Stimulated activated naive CD8-positive, alpha-beta T cell treated with anti-CD3 and anti-CD28 coated beads, Interleukin-15, amount 100 ng/mL, for 72 hours (primary cell): ENCODE results near the gene NHLRC2.
"Not testable (repeated sequence)": the region's sequence is repeated elsewhere in the genome, so short reads cannot be mapped to it uniquely, and the experiment has no call there.

Experiments used
- ATAC-seq: fragments of 150-1000 bp; cut with Tn5 transposase; 2 replicates; pipeline ENCODE4 v1.10.0; 2021; ENCODE audit warnings: mild to moderate bottlenecking, moderate library complexity
- DNase-seq, 2 donors: peaks; one replicate each; pipeline ENCODE4 v3.0.0; 2021 to 2022
- H3K27ac Mint-ChIP-seq, 2 donors: one replicate each; pipeline ENCODE4 v1.8.0; 2022; ENCODE audit warnings: mild to moderate bottlenecking in 2 of 2, mixed read lengths in 2 of 2, moderate library complexity in 2 of 2
- H3K27me3 Mint-ChIP-seq: one replicate; pipeline ENCODE4 v1.8.0; 2022; ENCODE audit warnings: mixed read lengths
- H3K4me1 Mint-ChIP-seq: one replicate; pipeline ENCODE4 v1.8.0; 2022; ENCODE audit warnings: mild to moderate bottlenecking, mixed read lengths
- H3K4me3 Mint-ChIP-seq, 2 donors: one replicate each; pipeline ENCODE4 v1.8.0; 2022; ENCODE audit warnings: mild to moderate bottlenecking in 2 of 2, mixed read lengths in 2 of 2, moderate library complexity in 1 of 2
- H3K9me3 Mint-ChIP-seq, 2 donors: one replicate each; pipeline ENCODE4 v1.8.0; 2022; ENCODE audit warnings: mixed read lengths in 2 of 2

NHLRC2 gene

GRCh38 chr10:113854013-113854760 lies at the start of gene NHLRC2, which contains the start of gene DCLRE1A:
TSS of gene NHLRC2 (plus strand) at chr10:113854661. CDS start at chr10:113854873, 212 bp downstream.
TSS of gene DCLRE1A (minus strand) at chr10:113854082. CDS start at chr10:113853182, 900 bp downstream.
- Mint-ChIP-seq H3K27me3 (no peaks in the 10 kb centered on the region), H3K9me3 (no peaks in the 10 kb centered on the region), H3K4me3 (peak within 1 kb of the TSS; percentile 97 to 98), H3K27ac (peak within 1 kb of the TSS; percentile 99), H3K4me1 (peaks cover 52% of the 10 kb centered on the region)
- DNase-seq, result peak; percentile 70 to 71
- peak; percentile 75 for ATAC-seq

- no peak for ATAC-seq
- no peak overlapping the region for H3K4me3 Mint-ChIP-seq
- no peaks in the 10 kb centered on the region for H3K4me1 Mint-ChIP-seq
- DNase-seq, result no peak
- peaks cover 41% of the 10 kb centered on the region for H3K27me3 Mint-ChIP-seq
- peaks cover under 1 to 2% of the 10 kb centered on the region in 2 donors for H3K9me3 Mint-ChIP-seq
- H3K27ac Mint-ChIP-seq, result no peak overlapping the region
These were observed 48.0 kb upstream of the NHLRC2 start for GRCh38 chr10:113806503-113806902.

DNA sequence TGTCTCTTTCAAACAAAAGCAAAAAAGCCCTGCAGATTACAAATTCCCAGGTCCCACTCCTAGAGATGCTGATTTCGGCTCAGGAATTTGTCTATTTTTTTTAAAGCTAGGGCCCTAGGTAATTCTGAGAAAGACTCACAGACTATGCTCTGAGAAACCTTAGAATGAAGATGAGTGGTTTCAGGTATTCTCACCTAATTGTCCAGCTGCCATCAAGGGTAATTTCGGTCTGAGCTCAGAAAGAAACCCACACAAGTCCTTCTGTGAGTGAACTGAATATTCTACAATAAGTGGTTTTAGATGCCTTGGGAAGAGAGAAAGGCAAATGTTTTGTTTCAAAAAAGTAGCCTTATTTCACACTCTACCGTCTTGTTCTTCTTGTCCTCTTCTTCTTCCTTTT lies 46.3 kb upstream of the NHLRC2 start:
- peaks cover 50% of the 10 kb centered on the region for H3K27me3 Mint-ChIP-seq
- no peak overlapping the region for H3K4me3 Mint-ChIP-seq
- no peak overlapping the region for H3K27ac Mint-ChIP-seq
- peaks cover 6 to 10% of the 10 kb centered on the region in 2 donors for H3K9me3 Mint-ChIP-seq
- H3K4me1 Mint-ChIP-seq, result no peaks in the 10 kb centered on the region
- ATAC-seq (no peak), DNase-seq (no peak)

DNA sequence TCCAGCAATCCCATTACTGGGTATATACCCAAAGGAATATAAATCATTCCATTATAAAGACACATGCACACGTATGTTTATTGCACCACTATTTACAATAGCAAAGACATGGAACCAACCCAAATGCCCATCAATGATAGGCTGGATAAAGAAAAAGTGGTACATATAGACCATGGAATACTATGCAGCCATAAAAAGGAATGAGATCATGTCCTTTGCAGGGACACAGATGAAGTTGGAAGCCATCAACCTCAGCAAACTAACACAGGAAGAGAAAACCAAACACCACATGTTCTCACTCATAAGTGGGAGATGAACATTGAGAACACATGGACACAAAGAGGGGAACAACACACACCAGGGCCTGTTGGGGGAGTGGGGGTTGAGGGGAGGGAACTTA lies 39.8 kb upstream of the NHLRC2 start:
- peaks cover 28% of the 10 kb centered on the region for H3K27me3 Mint-ChIP-seq
- H3K27ac Mint-ChIP-seq, H3K9me3 Mint-ChIP-seq, H3K4me1 Mint-ChIP-seq, ATAC-seq, DNase-seq, H3K4me3 Mint-ChIP-seq: not testable (repeated sequence)

- DNase-seq (no peak), ATAC-seq (no peak)
- no peaks in the 10 kb centered on the region for H3K9me3 Mint-ChIP-seq
- H3K27ac Mint-ChIP-seq, result no peak overlapping the region
- no peak overlapping the region for H3K4me3 Mint-ChIP-seq
- H3K4me1 Mint-ChIP-seq, result no peaks in the 10 kb centered on the region
- no peaks in the 10 kb centered on the region for H3K27me3 Mint-ChIP-seq
These were observed 34.5 kb upstream of the NHLRC2 start for GRCh38 chr10:113819989-113820388.

GRCh38 chr10:113820507-113820906 lies 34.0 kb upstream of the NHLRC2 start:
- DNase-seq, result no peak
- peak; percentile 33 for ATAC-seq
- no peaks in the 10 kb centered on the region for H3K9me3 Mint-ChIP-seq
- no peaks in the 10 kb centered on the region for H3K27me3 Mint-ChIP-seq
- H3K4me1 Mint-ChIP-seq, result no peaks in the 10 kb centered on the region
- no peak overlapping the region for H3K4me3 Mint-ChIP-seq
- H3K27ac Mint-ChIP-seq, result no peak overlapping the region

- H3K4me3 Mint-ChIP-seq, H3K27me3 Mint-ChIP-seq, ATAC-seq, DNase-seq, H3K27ac Mint-ChIP-seq, H3K4me1 Mint-ChIP-seq, H3K9me3 Mint-ChIP-seq: not testable (repeated sequence)
These were observed 33.2 kb upstream of the NHLRC2 start for GRCh38 chr10:113821306-113821705.

DNA sequence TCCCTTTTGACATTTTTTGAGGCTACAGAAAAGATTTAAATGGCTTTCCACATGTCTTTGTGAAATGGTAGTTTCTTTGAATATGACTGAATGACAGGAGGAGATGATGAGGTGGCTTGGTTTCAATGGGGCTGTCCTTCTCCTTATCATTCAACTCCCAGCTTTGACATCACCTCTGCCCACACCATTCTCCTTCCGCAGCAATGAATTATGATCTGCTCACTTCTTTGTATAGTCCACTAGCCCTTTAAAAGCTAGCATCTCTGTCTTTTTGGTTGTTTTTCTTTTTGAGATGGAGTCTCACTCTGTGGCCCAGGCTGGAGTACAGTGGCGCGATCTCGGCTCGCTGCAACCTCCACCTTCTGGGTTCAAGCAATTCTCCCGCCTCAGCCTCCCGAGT lies 32.3 kb upstream of the NHLRC2 start:
- DNase-seq (no peak), ATAC-seq (no peak)
- Mint-ChIP-seq H3K4me1 (no peaks in the 10 kb centered on the region), H3K27me3 (no peaks in the 10 kb centered on the region), H3K9me3 (no peaks in the 10 kb centered on the region), H3K4me3 (no peak overlapping the region), H3K27ac (no peak overlapping the region)

DNA sequence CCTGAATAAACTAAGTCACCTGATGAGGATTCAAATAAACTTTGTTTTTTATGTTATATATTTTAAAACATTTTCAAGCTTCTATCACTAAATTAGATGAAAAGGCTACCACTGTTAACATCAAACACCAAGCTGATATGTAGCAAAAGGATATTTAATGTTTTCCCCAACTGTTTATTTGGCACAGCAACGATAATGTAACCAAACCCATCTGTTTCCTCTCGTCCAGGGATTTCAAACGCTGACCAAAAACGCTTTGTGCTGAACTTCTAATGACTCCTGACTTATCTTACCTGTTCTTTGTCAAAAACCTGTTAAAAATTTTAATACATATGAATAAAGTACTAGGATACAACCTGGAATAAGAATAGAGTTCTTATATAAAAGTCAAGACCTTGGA lies 31.1 kb upstream of the NHLRC2 start:
- no peak overlapping the region for H3K4me3 Mint-ChIP-seq
- no peaks in the 10 kb centered on the region for H3K9me3 Mint-ChIP-seq
- H3K27me3 Mint-ChIP-seq, result no peaks in the 10 kb centered on the region
- H3K27ac Mint-ChIP-seq, result no peak overlapping the region
- H3K4me1 Mint-ChIP-seq, result no peaks in the 10 kb centered on the region
- DNase-seq (no peak), ATAC-seq (no peak)

DNA sequence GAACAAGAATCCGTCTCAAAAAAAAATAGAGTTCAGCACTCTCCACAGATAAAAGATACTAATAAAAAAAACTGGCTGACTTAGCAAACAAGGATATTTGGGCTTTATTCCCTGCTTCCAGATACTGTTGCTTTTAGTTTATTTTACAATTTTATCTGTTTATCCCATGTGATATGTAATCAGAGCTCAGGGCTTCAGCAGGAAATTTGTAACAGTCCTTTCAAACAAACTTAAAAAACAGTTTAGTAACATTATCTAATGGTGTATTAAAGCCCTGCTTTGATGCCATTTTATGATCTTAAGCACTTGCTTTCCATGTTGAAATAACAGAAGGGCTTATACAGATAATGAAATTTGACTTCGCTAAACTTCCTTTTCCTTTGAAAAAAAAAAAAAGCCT lies 28.7 kb upstream of the NHLRC2 start:
- Mint-ChIP-seq H3K27me3 (no peaks in the 10 kb centered on the region), H3K4me1 (no peaks in the 10 kb centered on the region), H3K4me3 (no peak overlapping the region), H3K27ac (no peak overlapping the region), H3K9me3 (no peaks in the 10 kb centered on the region)
- no peak for DNase-seq
- no peak for ATAC-seq

DNA sequence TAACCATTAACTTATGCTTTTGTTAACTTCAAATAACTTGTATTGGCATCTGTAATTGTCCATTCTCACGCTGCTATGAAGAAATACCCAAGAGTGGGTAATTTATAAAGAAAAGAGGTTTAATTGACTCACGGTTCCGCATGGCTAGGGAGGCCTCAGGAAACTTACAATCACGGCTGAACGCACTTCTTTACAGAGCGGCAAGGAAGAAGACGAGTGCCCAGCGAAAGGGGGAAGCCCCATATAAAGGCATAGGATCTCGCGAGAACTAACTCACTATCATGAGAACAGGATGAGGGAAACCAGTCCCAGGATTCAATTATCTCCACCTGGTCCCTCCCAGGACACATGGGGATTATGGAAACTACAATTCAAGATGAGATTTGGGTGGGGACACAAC lies 25.9 kb upstream of the NHLRC2 start:
- H3K27ac Mint-ChIP-seq, result peak overlapping the region in 1 of 2 donors; percentile 4
- not testable (repeated sequence) for DNase-seq, H3K4me3 Mint-ChIP-seq, H3K27me3 Mint-ChIP-seq, H3K9me3 Mint-ChIP-seq, H3K4me1 Mint-ChIP-seq, ATAC-seq

DNA sequence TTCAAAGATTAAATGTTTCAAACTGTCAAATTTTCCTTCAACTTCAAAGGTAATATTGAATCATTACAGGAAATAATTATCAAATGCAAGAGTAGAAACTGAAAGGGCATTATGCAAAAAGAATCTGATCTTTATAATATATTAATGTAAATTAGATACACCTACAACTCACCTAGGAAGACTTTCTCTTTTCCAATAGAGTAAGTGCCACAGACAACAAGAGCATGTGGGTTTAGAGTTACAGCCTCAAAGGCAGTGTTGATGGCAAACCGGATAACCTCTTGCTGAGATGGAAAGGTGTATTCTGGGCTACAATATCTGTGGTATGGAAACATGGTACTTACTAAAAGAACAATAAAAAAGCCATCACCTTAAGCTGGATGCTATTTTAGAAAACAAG lies 12.3 kb upstream of the NHLRC2 start:
- no peak for DNase-seq
- no peaks in the 10 kb centered on the region for H3K27me3 Mint-ChIP-seq
- H3K4me1 Mint-ChIP-seq, result peaks cover 4% of the 10 kb centered on the region
- no peak for ATAC-seq
- no peaks in the 10 kb centered on the region for H3K9me3 Mint-ChIP-seq
- H3K27ac Mint-ChIP-seq, result no peak overlapping the region
- no peak overlapping the region for H3K4me3 Mint-ChIP-seq

- no peak overlapping the region for H3K27ac Mint-ChIP-seq
- peaks cover 11% of the 10 kb centered on the region for H3K4me1 Mint-ChIP-seq
- ATAC-seq, result no peak
- DNase-seq, result no peak
- H3K9me3 Mint-ChIP-seq, result no peaks in the 10 kb centered on the region
- H3K27me3 Mint-ChIP-seq, result no peaks in the 10 kb centered on the region
- no peak overlapping the region for H3K4me3 Mint-ChIP-seq
These were observed 10.4 kb upstream of the NHLRC2 start for GRCh38 chr10:113843972-113844485.

- no peak for DNase-seq
- no peak overlapping the region for H3K4me3 Mint-ChIP-seq
- no peaks in the 10 kb centered on the region for H3K27me3 Mint-ChIP-seq
- H3K4me1 Mint-ChIP-seq, result peaks cover 22% of the 10 kb centered on the region
- ATAC-seq, result no peak
- H3K9me3 Mint-ChIP-seq, result no peaks in the 10 kb centered on the region
- no peak overlapping the region for H3K27ac Mint-ChIP-seq
These were observed 8.4 kb upstream of the NHLRC2 start for GRCh38 chr10:113846036-113846435.

DNA sequence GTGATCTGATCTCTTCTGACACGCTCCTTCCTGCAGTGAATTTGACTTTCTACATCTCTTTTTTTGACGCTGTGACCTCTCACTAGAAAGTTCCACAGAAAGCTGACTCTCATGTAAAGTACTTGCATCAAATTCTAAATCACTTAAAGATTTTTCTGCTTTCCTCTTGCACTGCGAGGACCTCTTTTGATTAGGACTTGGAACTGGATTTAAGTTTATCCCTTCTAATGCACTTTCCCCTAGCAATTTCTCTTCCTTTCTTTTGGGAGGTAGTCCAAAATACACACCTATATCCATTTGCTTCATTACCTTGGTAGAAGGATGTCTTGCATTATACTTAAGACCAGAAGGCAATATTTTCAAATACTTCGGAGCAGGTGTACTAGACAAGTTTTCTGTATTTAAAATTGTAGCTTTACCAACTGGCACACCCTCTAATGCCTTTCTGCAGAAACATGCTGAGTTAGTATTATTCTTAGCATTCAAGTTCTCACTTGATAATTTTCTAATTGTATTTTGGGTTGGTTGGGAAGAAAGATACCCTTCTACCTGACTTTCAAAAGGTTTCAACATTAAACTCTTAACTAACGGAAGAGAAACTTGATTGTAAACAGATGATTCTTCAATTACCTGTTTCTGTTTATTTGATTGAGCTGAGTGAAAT lies 5.2 kb upstream of the NHLRC2 start:
- H3K4me1 Mint-ChIP-seq, result peaks cover 41% of the 10 kb centered on the region
- DNase-seq (no peak), ATAC-seq (no peak)
- H3K27ac Mint-ChIP-seq, result no peak overlapping the region
- no peak overlapping the region for H3K4me3 Mint-ChIP-seq
- no peaks in the 10 kb centered on the region for H3K27me3 Mint-ChIP-seq
- no peaks in the 10 kb centered on the region for H3K9me3 Mint-ChIP-seq

DNA sequence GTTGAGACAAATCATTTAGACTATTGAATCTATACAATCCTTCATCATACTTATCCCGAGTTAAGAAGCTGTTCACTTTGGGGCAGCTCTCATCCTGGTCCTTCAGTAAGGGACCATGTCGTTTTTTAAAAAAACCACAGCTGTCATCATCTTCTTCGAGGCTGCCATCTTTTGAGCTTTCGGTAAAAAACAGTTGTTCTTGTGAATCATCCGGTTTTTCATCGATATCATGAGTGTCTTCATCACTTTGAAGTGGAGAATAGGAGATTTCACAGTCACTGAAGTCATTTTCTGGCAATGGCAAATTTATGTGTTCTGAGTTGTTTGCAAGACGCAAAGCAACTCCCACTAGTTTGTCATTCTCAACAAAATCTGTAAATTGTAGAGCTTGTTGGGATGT lies 4.5 kb upstream of the NHLRC2 start:
- DNase-seq (no peak), ATAC-seq (no peak)
- Mint-ChIP-seq H3K27me3 (no peaks in the 10 kb centered on the region), H3K4me3 (peak overlapping the region in 1 of 2 donors; percentile 59), H3K4me1 (peaks cover 41% of the 10 kb centered on the region), H3K27ac (no peak overlapping the region), H3K9me3 (no peaks in the 10 kb centered on the region)
